Calu3 (cell line): ENCODE data around the gene FBLL1. TPM values are rescaled to one million over a fixed set of nuclear protein-coding genes. Genes with fewer than 3 reads are reported as not detected.

Experiments used
- BruUV-seq: library from RNA; stranded (reverse); fragments of 400-500 nt; replicated peaks from 2 replicates; lab custom pipeline; 2021; lab: Mats Ljungman, UMichigan
- CTCF ChIA-PET: fragments of 300-600 bp; sonication (Branson Sonifier 250); formaldehyde crosslinking; loops from one replicate; lab custom pipeline; 2022; ENCODE audit warnings: antibody characterized with exemption; lab: Charles Lee
- DNase-seq: peaks from one replicate; pipeline ENCODE4 v3.0.0; 2022
- H3K27ac Mint-ChIP-seq: one replicate; pipeline ENCODE4 v1.8.0; 2022; ENCODE audit warnings: mixed read lengths; ENCODE audit not compliant: unreplicated experiment
- H3K27me3 Mint-ChIP-seq: one replicate; pipeline ENCODE4 v1.8.0; 2022; ENCODE audit warnings: mixed read lengths; ENCODE audit not compliant: unreplicated experiment
- H3K36me3 Mint-ChIP-seq: one replicate; pipeline ENCODE4 v1.8.0; 2022; ENCODE audit warnings: mild to moderate bottlenecking, moderate library complexity, mixed read lengths; ENCODE audit not compliant: insufficient read depth, unreplicated experiment
- H3K4me1 Mint-ChIP-seq: one replicate; pipeline ENCODE4 v1.8.0; 2022; ENCODE audit warnings: mild to moderate bottlenecking, low read depth, mixed read lengths; ENCODE audit not compliant: unreplicated experiment
- H3K4me3 Mint-ChIP-seq: one replicate; pipeline ENCODE4 v1.8.0; 2022; ENCODE audit warnings: mild to moderate bottlenecking, low read depth, moderate library complexity, mixed read lengths; ENCODE audit not compliant: unreplicated experiment
- H3K9me3 Mint-ChIP-seq: one replicate; pipeline ENCODE4 v1.8.0; 2022; ENCODE audit warnings: low read depth, mixed read lengths; ENCODE audit not compliant: unreplicated experiment
- intact Hi-C: fragments of 100-400 bp; cut with micrococcal nuclease; formaldehyde crosslinking; loops from one replicate; pipeline ENCODE4 v1.10.0; 2022; ENCODE audit not compliant: unreplicated experiment
- total RNA-seq: library from RNA; stranded (reverse); gene quantifications from 2 replicates; pipeline ENCODE4 v1.2.3, GENCODE V29; 2022
- TF ChIP-seq, protein P1 (sequence below): fragments of 200-600 bp; IDR thresholded peaks from one replicate; pipeline ENCODE4 v1.8.0; 2022; ENCODE audit warnings: antibody characterized with exemption; ENCODE audit not compliant: unreplicated experiment

FBLL1 gene
- total RNA-seq, 1 experiment from 2014 or later = 6.0 TPM

GRCh38 chr5:168537176-168537575 is 8.1 kb downstream of the FBLL1 start:
- Mint-ChIP-seq H3K27ac (no peak overlapping the region), H3K9me3 (no peaks in the 10 kb centered on the region), H3K4me1 (no peaks in the 10 kb centered on the region), H3K4me3 (no peak overlapping the region), H3K36me3 (no peaks in the 10 kb centered on the region), H3K27me3 (peaks cover 27% of the 10 kb centered on the region)
- TF ChIP-seq, protein P1, sequence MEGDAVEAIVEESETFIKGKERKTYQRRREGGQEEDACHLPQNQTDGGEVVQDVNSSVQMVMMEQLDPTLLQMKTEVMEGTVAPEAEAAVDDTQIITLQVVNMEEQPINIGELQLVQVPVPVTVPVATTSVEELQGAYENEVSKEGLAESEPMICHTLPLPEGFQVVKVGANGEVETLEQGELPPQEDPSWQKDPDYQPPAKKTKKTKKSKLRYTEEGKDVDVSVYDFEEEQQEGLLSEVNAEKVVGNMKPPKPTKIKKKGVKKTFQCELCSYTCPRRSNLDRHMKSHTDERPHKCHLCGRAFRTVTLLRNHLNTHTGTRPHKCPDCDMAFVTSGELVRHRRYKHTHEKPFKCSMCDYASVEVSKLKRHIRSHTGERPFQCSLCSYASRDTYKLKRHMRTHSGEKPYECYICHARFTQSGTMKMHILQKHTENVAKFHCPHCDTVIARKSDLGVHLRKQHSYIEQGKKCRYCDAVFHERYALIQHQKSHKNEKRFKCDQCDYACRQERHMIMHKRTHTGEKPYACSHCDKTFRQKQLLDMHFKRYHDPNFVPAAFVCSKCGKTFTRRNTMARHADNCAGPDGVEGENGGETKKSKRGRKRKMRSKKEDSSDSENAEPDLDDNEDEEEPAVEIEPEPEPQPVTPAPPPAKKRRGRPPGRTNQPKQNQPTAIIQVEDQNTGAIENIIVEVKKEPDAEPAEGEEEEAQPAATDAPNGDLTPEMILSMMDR = no peak
- BruUV-seq = no TSS peak
- no peak for DNase-seq
- intact Hi-C loops = no loop called here
- CTCF ChIA-PET = interaction anchor here (0.5 kb wide), 1 partner anchor 24 kb away, joined by 3 read pairs; no protein-coding TSS in a partner anchor

DNA sequence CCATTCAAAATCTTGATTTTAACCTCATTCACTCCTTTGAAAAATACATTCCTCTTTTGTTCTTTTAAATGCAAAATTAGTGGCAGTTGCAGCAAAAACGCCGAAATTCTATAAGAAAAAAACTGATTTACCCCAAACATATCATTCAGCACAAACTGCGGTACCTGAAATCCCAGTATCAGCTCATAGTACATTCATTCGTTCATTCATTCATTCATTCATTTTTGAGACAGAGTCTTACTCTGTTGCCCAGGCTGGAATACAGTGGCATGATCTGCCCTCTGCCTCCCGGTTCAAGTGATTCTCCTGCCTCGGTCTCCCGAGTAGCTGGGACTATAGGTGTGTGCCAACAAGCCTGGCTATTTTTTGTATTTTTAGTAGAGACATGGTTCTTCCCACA is 20.4 kb downstream of the FBLL1 start:
- H3K27ac Mint-ChIP-seq = no peak overlapping the region
- peaks cover 10% of the 10 kb centered on the region for H3K36me3 Mint-ChIP-seq
- no peak for DNase-seq
- H3K4me1 Mint-ChIP-seq = no peaks in the 10 kb centered on the region
- CTCF ChIA-PET = interaction anchor here (0.6 kb wide), 1 partner anchor 773 kb away, joined by 3 read pairs; no protein-coding TSS in a partner anchor
- H3K27me3 Mint-ChIP-seq = no peaks in the 10 kb centered on the region
- H3K4me3 Mint-ChIP-seq = no peak overlapping the region
- no peaks in the 10 kb centered on the region for H3K9me3 Mint-ChIP-seq
- TF ChIP-seq, protein P1 = no peak
- intact Hi-C loops = no loop called here
- BruUV-seq = no TSS peak

GRCh38 chr5:168550656-168551055 is 21.6 kb downstream of the FBLL1 start:
- Mint-ChIP-seq H3K9me3 (no peaks in the 10 kb centered on the region), H3K4me3 (no peak overlapping the region), H3K4me1 (no peaks in the 10 kb centered on the region), H3K36me3 (peaks cover 10% of the 10 kb centered on the region), H3K27me3 (no peaks in the 10 kb centered on the region), H3K27ac (no peak overlapping the region)
- CTCF ChIA-PET = no interaction called here
- TF ChIP-seq, protein P1 = no peak
- intact Hi-C loops = no loop called here
- no peak for DNase-seq
- no TSS peak for BruUV-seq

DNA sequence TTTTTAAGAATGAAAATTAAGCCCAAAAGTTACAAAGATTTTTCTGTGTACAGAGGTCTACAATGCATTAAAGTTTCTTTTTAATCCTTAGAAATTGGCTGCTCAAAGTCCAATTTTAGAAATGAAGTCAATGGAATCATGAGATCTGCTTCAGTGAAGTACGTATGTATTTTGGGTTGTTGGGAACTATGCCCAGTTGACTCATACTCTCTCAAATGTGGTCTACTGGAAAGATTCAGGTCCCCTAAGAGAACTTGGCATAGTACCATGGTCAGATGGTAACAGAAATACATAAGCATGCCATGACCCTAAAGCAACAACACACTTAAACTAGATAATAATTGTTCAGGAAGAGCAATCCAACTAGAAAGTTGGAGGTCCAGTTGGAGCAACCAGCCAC is 23.0 kb downstream of the FBLL1 start:
- TF ChIP-seq, protein P1 = no peak
- DNase-seq = no peak
- no TSS peak for BruUV-seq
- H3K4me3 Mint-ChIP-seq = no peak overlapping the region
- H3K27me3 Mint-ChIP-seq = no peaks in the 10 kb centered on the region
- no peak overlapping the region for H3K27ac Mint-ChIP-seq
- no peaks in the 10 kb centered on the region for H3K4me1 Mint-ChIP-seq
- intact Hi-C loops = no loop called here
- peaks cover 22% of the 10 kb centered on the region for H3K36me3 Mint-ChIP-seq
- no peaks in the 10 kb centered on the region for H3K9me3 Mint-ChIP-seq
- CTCF ChIA-PET = no interaction called here
